Subcutaneous adipose tissue (tissue), 4 donors: Measurements from ENCODE around the gene CCNI2. TPM values are rescaled to one million over a fixed set of nuclear protein-coding genes. Genes with fewer than 3 reads are reported as not detected.

Experiments used
- CTCF ChIP-seq: fragments of 450-650 bp; IDR thresholded peaks from one replicate; pipeline ENCODE4 v1.5.1; 2016; ENCODE audit warnings: low read depth, mild to moderate bottlenecking, control low read depth, antibody characterized with exemption, moderate library complexity
- total RNA-seq, 4 donors: library from RNA; depleted of rRNA; stranded (reverse); fragments of >200 nt; gene quantifications; one replicate each; pipeline ENCODE4 v1.1.0, GENCODE V29; 2016

Gene CCNI2
- total RNA-seq, 4 donors from 2014 or later, result not detected

DNA sequence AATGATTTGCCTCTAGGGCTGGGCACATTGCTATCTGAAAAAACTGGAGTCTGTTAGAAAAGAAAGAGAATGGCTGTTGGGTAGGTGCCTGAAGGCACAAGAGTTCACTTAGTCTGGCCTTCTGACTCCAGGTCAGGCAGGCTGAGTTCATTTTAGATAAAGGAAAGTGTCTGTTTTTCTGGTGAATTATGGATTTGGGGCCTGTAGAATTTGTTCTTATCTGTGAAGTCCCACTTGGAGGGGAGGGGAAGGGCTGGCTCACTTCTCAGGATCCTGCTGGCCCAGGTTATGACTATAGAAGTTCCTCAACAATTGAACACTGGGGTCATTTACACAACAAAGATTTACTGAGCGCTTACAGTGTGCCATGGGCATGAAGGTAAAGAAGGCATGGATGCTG is 41.3 kb downstream of the CCNI2 start:
- TF ChIP-seq CTCF, result no peak

DNA sequence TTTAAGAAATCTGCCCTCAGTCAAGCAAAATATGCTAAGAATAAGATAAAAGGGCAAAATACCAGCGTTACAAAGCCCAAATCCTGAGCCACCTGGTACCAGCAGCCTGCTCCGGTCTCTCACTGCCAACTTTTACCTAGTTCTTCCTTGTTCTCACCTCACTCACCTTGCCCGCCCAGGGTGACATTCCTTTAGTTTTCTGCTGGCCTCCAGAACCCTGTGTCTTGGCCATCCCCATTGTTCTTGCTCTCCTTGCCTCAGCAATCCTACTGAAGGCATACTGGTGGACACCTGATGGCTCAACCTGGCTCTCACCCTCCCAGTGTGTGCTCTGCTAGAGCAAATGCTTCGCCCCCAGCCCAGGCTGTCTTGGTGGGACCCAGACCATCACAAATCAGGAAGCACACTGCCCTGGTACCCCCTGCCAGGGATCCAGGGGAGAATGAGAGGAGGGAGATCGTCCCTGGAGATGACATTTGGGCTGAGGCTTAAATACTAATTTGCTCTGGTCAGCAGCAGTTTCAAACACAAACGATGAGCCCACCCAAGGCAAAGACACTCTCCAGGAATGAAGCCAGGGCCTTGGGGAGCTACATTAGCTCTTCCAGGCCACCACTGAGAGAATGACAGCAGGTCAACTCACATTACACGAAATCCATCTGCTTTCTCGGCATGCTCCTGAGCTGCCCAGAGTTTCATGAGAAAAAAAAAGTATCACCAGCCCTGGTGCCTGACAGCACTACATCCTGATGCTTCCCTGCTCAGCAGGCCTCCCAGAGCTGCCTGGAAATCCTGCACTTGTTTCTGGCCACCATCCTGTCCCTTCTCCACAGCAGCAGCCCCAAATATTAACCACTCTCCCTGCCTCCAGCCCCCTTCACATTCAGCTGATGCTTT is 42.0 kb downstream of the CCNI2 start:
- no peak for TF ChIP-seq CTCF

- no peak for TF ChIP-seq CTCF
Observed at GRCh38 chr5:132790201-132790865, 43.1 kb downstream of the CCNI2 start.

DNA sequence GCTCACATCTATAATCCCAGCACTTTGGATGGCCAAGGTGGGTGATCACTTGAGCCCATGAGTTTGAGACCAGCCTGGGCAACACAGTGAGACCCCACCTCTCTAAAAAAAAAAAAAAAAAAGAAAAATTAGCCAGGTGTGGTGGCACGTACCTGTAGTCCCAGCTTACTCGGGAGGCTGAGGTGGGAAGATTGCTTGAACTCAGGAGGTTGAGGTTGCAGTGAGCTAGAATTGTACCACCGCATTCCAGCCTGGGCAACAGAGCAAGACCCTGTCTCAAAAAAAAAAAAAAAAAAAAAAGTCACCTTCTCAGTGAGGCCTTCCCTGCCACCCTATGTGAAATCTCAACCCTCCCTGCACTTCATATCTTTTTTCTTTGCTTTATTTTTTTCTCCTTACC is 43.8 kb downstream of the CCNI2 start:
- TF ChIP-seq CTCF, result no peak

DNA sequence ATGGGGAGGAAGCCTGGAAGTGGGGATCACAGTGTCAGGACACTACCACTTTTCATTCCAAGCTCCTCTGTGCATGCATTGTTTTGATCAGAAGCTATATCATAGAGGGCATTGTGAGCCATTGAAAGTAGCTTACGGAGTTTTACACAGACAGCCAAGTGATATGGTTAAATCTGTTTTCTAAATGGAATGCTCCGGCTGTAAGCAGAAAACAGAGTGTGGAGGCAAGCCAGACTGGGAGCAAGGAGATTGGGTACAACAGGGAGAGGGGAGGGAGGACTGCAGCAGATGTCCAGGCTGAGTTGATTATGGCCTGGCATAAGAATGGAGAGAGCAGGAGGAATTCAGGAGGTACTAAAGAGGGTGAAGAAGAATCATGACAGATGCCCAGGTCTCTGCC is 50.4 kb downstream of the CCNI2 start:
- TF ChIP-seq CTCF, result no peak

DNA sequence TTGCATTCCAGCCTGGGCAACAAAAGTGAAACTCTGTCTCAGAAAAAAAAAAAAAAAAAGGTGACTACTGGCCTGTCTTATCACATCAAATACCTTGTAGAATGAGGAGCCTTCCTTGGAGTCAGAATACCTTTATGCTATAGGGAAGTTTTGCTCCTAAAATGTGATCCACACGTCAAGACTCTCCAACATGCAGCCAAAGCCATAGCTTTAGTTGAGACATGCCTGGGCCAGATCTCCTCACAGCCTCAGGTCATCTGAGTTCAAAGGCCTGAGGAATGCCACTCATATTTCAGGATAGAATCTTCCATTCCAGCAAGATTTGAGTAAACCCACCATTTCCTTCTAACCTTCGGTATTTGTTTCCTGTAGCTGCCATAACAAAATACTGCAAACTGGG is 52.2 kb downstream of the CCNI2 start:
- TF ChIP-seq CTCF, result no peak

GRCh38 chr5:132800545-132800944 is 53.3 kb downstream of the CCNI2 start:
- TF ChIP-seq CTCF, result no peak
